ENCODE measurements around the gene FOXK2.
A peak's percentile ranks its signal among the peaks of the same experiment; 100 is the strongest.
"Not testable (repeated sequence)": the region's sequence is repeated elsewhere in the genome, so short reads cannot be mapped to it uniquely, and the experiment has no call there.

Gene FOXK2

DNA sequence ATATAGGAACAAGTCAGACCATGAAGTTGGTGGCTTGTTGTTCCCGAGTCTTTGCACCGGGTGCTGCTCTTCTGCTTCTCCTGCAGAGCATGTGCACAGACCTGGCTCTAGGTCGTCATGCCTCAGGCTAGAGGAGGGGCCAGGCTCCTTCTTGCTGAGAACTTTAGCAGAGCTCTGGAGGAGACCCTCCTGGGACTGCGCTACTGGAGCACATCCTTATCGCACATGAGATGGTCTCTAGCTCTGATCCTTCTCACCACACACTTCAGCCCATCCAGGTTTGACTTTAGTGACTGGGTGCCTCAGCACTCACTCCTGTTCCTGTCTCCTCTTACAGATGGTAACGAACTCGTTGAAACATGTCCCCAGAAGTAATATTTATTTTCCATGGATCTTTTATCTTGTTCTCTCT is 14.9 kb downstream of the FOXK2 start:
- DNase-seq = no peak

DNA sequence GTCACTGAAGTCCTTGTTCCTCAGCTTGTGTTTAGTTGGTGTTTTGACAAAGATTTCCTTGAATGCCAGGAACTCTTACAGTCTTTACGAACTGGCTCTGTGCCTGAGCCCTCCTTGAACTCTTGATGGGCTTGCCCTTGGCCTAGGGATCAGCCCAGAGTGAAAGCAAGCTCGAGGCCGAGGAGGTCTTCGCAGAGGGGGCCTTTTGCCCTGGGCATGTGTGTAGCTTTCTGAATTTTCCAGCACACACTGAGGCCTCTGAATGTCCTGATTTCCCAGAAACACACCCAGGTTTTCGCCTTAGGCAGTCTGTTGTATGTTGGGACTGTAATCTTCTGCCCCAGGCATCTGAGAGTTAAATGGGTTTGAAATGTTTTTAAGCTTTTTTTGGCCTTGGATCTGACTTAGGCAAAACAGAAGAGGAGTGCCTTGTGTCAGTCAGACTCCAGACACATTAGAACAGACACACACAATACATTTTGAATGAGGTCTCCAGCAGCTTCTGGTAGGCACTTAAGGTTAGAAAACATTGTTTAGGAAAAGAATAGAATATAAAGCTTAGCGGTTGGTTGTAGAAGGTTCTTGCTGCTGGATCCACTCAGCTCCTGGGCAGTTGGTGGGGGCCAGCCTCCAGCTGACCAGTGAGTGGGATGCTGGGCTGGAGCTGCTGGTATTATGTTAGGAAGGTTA is 17.1 kb downstream of the FOXK2 start:
- no peak for DNase-seq

DNA sequence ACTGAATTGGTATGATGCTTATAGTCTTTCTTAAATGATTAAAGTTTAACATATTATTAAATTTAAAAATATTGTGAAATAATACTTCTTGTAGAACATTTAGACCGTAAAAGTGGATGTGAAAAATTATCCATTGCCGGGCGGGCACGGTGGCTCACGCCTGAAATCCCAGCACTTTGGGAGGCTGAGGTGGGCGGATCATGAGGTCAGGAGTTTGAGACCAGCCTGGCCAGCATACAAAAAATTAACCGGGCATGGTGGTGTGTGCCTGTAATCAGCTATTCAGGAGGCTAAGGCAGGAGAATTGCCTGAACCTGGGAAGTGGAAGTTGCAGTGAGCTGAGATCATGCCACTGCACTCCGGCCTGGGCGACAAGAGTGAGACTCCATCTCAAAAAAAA is 17.7 kb downstream of the FOXK2 start:
- not testable (repeated sequence) for DNase-seq

DNA sequence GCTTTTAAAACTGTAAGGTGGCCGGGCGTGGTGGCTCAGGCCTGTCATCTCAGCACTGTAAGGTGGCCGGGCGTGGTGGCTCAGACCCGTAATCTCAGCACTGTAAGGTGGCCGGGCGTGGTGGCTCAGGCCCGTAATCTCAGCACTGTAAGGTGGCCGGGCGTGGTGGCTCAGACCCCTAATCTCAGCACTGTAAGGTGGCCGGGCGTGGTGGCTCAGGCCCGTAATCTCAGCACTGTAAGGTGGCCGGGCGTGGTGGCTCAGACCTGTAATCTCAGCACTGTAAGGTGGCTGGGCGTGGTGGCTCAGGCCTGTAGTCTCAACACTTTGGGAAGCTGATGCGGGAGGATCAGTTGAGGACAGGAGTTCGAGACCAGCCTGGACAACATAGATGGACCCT is 19.5 kb downstream of the FOXK2 start:
- DNase-seq = not testable (repeated sequence)

DNA sequence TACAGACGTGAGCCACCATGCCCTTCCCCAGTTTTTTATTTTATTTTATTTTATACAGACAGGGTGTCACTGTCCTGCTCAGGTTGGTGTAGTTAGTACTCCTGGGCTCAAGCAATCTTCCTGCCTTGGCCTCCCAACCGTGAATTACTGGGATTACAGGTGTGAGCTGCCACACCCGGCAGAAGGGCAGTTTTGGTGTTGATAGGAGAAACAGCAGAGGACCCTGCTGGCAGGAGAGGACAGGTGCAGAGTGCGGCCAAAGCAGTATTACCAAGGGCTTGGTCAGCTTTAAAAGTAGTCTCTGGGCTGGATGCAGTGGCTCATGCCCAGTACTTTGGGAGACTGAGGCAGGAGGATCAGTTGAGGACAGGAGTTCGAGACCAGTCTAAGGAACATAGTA is 22.9 kb downstream of the FOXK2 start:
- no peak for DNase-seq

DNA sequence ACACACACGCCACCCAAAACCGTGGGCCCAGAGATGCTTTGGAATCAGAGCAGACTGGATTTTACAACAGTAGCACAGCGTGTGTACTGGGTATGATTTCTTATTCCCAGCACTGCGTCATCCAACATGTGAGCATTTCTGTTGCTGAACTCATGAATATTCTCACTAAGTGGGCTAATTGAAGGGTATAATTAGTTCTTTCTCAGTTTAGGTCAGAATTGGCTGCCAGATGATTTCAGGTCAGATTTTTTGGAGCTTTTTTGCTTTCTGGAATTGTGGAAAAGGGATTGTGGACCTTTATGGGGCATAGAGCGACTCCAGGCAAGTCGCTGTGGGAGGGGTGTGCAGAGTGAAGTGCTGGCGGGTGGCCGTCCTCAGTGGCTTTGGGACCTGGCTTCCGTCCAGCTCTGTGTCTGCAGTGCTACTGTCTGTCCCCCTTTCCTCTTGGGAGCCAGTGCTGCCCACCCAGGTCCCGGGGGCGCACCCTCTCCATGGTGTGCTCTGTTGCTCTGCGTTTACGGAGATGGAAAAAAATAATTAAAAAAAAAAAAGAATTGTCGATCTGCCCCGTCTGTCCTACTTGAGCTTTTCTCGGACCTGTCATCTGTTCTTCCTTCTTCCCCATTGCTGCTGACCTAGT is 25.0 kb downstream of the FOXK2 start:
- no peak for DNase-seq

DNA sequence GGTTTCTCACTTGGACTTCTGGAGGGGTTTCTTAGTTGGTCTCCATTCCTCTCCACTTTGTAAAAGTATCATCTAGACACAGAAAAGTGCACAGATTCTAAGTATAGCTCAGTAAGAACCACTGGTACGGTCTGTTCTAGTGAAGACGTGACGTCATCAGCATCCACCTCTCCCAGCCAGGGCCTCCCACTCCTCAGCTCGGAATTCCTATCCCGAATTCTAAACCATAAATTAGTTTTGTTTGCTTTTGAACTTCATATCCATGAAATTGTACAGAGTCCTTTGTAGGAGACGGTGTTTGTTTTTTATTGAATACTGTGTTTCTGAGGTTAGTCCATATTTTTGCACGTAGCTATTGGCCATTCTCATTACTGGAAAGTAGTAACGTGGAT is 25.5 kb downstream of the FOXK2 start:
- no peak for DNase-seq

DNA sequence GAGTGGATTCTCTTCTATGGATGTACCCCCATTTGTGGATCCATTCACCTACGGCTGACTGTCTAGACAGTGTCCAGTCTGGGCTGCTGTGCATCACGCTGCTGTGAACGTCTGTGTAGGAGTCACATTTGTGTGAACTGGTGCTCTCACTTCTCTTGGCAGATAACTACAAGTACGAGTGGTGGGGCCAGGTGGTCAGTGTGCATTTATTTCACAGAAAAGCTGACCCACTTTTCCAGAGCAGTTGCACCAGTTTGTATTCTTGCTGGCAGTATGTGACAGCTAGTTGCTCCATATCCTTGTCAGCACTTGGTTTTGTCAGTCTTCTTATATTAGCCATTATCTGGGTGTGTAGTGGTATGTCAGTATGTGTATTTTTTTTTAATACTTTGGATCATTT is 28.4 kb downstream of the FOXK2 start:
- no peak for DNase-seq

DNA sequence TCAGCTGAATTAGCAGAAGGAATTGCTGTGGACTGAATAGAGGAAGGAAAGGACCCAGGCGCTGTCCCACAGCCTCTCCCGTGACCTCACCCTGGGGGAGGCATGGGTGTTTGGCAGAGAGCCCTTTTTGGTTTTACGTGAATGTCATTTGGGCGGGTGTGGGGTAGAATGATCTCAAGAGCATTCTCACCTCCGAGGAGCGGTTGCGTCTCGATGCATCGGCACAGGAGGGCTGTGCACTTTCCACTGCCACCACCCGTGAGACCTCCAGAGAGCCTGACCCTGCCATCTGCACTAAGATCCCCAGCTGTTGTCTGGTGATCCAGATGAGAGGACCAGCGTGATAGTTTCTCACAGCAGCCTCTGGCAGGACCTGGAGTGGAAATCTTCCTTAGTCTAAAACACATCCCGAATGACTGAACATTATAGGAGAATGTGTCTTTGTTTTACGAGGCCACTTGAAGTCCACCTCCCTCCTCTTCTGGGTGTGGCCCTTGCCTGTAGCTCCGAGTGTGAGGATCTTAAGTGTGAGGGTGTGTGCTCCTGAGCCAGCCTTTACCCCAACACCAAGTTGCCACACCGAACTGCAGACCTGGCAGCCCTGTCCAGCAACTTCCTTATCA is 29.3 kb downstream of the FOXK2 start:
- DNase-seq = no peak

DNA sequence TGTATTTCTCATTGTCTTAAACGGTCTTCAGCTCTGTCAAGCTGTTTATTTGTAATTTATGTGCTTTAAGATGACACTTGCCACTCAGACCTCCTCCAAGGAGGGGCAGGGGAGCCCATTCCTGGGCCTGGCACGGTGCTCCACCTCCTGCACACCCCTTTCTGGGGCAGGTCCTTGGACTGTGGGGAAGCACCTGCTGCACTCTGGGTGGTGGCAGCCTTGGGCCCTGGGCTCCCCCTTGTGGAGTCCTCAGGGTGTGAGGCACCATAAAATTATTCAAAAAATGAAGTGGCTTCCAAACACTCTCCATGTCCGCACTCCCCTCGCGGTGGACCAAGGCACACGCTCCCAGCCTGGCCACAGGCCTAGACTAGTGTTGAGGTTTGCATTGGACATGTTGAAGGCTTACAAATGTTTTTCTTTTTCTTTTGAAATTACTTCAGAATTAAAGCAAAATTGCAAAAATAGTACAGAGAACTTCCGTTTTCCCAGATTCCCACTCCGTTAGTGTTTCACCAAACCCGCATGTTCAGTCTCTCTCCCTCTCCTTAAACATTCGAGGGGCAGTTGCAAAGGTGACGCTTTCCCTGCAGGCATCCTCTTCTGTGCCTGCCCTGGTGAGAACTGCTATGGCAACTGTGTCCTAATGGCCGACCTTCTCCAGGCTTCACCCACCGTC is 32.4 kb downstream of the FOXK2 start:
- peak; percentile 81 for DNase-seq

DNA sequence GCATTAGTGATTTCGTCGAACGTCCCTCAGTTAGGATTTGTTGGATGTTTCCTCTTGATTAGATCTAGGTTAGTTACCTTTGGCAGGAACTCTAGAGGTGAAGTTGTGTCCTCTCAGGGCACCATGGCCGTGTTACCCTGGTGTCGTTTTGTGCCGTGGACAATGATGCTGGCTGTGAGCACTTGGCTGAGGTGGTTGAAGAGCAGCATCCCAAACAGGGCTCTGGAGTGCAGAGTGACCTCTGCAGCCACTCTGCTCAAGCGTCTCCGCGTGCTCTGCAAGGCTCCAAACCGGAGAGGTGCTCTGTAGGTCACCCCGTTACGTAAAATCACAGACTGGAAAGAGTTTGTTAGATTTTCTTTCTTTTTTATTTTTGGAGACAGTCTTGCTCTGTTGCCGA is 33.0 kb downstream of the FOXK2 start:
- no peak for DNase-seq

DNA sequence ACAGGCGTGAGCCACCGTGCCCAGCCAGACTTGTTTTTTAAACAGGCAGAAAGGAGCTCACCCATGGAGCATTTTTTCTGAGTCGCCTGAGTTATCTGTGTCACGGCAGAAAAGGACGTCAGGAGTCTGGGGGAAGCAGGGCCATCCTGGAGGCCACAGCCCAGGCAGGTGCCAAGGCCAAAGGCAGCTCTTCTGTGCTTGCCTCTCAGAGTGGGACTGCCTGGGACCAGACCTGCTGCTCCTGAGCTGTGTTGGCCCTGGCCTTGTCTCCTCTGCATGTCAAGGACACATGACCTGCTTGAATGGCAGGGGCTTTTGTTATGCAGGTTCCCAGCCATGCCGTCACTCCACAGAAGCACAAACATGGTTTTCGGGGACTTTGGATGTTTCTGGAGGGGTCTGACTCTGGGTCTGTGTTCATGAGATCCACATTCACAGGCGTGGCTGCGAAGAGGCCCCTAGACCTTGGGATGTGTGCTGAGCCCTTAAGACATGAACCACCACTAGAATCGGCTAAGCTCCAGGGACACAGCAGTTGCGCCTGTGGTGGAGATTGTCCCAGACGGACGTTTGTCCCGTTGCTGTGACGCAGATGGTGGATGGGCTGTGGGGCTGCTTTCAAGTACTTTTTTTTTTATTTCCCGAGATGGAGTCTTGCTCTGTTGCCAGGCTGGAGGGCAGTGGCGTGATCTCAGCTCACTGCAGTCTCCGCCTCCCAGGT is 33.8 kb downstream of the FOXK2 start:
- DNase-seq = no peak

DNA sequence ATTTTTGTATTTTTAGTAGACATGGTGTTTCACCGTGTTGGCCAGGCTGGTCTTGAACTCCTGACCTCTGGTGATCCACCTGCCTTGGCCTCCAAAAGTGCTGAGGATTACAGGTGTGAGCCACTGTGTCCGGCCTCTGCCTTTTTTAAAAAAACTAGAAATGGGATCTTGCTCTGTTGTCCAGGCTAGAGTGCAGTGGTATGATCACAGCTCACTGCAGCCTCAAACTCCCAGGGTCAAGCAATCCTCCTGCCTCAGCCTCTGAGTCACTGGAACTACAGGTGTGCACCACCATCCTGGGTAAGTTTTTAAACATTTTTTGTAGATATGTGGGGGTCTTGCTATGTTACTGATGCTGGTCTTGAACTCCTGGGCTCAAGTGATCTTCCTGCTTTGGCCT is 38.0 kb downstream of the FOXK2 start:
- not testable (repeated sequence) for DNase-seq

DNA sequence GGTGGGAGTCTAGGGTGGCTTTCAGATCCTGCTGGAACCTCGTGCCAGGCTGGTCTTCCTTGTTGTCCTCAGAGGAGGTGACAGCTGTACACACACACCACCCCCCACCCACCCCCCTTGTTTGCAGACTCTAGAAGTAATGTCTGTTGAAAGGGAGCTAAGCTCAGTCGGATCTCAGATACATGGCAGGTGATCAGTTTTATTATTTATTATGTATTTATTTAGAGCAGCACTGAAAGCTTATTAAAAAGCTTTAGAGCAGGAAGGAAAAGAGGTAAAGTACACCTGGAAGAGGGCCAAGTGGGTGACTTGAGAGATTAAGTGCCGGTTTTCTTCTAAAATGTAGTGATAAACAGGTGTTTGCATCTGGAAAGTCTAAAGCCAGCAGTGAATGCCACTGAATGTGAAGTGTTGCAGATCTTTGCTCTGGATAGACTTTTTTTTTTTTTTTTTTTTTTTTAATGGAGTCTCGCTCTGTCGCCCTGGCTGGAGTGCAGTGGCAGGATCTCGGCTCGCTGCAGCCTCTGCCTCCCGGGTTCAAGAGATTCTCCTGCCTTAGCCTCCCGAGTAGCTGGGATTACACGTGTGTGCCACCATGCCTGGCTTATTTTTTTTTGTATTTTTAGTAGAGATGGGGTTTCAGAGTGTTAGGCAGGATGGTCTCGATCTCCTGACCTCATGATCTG is 40.2 kb downstream of the FOXK2 start:
- no peak for DNase-seq

DNA sequence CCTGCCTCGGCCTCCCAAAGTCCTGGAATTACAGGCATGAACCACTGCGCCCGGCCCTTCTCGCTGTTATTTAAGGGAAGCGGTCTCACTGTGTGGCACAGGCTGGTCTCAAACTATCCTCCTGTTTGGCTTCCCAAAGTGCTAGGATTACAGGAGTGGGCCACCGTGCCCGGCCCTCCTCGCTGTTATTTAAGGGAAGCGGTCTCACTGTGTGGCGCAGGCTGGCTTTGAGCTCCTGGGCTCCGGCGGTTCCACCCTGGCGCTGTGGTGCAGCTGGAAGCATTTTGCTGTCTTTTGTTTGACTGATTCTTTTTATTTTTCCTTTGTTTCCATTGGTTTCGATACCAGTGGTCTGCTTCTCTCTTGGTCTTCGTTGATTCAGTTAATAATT is 40.7 kb downstream of the FOXK2 start:
- DNase-seq = no peak

DNA sequence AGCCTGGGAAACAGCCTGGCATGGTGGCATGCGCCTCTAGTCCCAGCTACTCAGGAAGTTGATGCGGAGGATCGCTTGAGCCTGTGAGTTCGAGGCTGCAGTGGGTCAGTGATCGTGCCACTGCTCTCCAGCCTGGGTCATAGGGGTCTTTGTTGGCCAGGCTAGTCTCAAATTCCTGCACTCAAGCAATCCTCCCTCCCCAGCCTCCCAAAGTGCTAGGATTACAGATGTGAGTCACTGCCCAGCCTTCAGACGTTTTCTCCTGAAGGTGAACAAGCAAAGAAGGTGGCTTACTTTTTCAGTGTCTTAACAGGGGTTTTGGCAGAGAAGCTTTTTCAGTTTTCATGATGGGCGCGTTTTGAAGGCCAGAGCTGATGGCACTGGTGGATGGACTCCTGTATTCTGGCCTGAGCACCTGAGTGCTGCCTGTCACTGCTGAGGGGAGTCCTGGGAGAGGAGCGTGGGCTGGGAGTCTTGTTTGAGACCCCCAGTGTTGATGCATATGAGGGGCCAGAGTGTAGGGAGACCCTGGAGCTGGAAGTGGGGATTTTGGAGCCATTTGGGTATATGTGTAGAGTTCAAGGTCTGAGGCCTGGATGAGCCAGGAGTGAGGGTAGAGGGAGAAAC is 41.4 kb downstream of the FOXK2 start:
- DNase-seq = no peak

DNA sequence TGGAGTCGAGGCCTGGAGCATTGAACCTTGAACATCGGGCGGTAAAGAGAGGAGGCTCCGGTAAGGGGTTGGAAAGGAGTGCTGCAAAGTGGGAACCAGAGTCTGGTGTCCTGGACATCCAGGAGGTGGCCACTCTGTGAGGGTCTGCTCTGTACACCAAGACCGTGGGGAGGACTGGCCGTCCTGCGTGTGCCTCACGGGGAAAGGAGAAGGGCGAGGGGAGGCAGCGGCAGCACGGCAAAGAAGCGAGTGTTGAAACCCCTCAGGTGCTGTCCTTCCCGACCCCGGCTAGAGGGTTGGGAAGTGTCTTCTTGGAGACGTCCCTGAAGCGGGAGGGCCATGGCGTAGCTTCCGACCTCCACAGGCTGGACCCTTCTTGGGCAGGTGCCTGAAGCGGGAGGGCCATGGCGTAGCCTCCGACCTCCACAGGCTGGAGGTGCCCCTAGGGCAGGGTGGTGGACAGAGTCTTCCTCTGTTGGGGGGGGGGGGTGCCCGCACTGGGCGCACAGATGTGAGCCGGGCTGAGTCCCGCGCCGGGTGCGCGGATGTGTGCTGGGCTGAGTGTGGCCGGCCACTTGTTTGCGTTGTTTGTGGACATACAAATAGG is 42.0 kb downstream of the FOXK2 start:
- no peak for DNase-seq

DNA sequence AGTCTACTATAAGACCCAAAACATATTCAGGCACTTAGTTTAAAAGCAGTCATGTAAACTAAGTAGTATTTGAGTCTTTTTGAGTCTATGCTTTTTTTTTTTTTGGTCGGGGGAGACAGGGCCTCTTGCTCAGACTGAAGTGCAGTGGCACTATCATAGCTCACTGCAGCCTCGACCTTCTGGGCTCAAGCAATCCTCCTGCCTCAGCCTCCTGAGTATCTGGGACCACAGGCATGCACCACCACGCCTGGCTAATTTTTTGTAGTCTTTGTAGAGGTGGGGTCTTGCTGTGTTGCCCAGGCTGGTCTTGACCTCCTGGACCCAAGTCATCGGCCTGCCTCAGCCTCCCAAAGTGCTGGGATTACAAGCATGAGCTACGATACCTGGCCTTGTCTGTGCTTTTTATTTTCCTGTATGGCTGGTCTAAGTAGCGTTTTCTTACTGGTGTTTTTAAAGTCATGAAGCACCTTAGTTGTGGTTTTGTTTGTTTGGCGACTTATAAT is 43.2 kb downstream of the FOXK2 start:
- DNase-seq = not testable (repeated sequence)

DNA sequence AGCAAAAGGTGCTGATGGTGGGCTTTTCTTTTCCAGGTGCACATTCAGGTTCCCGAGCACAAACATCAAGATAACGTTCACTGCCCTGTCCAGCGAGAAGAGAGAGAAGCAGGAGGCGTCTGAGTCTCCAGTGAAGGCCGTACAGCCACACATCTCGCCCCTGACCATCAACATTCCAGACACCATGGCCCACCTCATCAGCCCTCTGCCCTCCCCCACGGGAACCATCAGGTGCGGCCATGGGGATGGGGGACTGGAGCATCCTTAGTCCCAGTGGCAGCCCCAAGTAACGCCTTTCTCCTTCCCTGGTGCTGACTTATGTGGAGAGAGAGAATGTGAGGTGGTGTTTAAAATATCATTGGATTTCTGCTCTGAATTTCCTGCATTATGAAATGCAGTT is 43.8 kb downstream of the FOXK2 start:
- no peak for DNase-seq

DNA sequence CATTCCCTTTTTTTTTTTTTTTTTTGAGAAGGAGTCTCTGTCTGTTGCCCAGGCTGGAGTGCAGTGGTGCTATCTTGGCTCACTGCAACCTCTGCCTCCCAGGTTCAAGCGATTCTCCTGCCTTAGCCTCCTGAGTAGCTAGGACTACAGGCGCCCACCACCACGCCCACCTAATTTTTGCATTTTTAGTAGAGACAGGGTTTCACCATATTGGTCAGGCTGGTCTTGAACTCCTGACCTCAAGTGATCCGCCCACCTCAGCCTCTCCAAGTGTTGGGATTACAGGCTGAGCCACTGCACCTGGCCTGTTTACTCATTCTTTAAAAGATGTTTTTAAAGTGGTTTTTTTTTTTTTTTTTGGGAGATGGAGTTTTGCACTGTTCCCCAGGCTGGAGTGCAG is 44.2 kb downstream of the FOXK2 start:
- DNase-seq = not testable (repeated sequence)

DNA sequence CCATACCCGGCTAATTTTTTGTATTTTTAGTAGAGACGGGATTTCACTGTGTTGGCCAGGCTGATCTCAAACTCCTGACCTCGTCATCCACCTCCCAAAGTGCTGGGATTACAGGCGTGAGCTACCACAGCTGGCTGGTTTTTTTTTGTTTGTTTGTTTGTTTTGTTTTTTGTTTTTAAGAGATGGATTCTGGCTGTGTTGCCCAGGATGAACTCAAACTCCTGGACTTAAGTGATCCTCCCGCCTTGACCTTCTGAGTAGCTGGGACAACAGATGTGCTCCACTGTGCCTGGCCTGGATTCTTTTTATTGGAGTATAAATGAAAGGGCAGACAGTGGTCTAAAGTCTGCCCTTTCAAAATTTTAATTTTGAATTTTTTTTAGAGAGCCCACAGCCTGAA is 44.7 kb downstream of the FOXK2 start:
- DNase-seq = no peak

DNA sequence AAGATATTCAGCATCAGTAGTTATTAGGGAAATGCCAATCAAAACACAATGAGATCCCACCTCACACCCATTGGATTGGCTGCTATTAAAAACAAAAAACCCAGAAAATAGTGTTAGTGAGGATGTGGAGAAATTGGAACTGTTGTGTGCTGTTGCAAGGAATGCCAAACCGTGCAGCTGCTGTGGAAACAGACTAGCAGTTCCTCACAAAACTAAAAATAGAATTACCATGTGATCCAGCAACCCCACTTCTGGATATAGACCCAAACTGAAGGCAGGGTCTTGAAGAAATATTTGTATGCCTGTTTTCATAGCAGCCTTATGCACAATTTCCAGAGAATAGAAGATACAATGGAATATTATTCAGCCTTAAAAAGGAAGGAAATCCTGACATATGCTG is 46.0 kb downstream of the FOXK2 start:
- DNase-seq = no peak

Measured in activated CD4-positive, alpha-beta T cell treated with anti-CD3 and anti-CD28 coated beads, Interleukin-2, Interleukin-6, amounts not matched to agents 100 ng/mL and 50 ng/mL, durations not matched to agents 16 hours and 8 hours (primary cell).